ENCODE measurements around the gene NFXL1.

DNA sequence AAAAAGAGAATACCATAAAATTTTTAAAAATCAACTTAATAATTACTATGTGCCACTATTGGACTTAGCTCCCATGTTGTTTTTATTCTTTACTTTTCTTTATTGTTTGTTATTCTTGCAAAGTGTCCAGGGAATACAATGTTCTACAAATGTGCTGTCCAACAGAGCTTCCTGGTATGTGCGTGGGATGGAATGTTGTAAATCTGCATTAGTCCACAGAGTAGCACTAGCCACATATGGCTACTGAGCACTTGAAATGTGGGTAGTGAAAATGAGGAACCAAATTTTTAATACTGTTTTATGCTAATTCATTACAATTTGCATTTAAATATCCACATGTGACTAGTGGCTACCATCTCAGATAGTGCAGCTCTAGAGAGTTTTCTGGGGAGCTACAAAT lies 62.2 kb downstream of the NFXL1 start:
- TF ChIP-seq CTCF (conservative IDR thresholded peaks at IDR 0.05 in 1 of 2, IDR thresholded peaks at IDR 0.05 in 1 of 2; ENCODE audit: low read depth in 1 of 2, low read length in 2 of 2) (no peak), EZH2 (IDR thresholded peaks at IDR 0.05; ENCODE audit: low read length, missing control alignments) (no peak)
